GM12878 (cell line): ENCODE data around the gene BCAS3. TPM values are rescaled to one million over a fixed set of nuclear protein-coding genes. Genes with fewer than 3 reads are reported as not detected.

Source experiments
- ATAC-seq: fragments of 200-7000 bp; cut with Tn5 transposase; 3 replicates; pipeline ENCODE4 v1.9.1; 2020; ENCODE audit warnings: mild to moderate bottlenecking, moderate library complexity
- BruUV-seq: library from RNA; stranded (reverse); fragments of 400-500 nt; replicated peaks from 2 replicates; lab custom pipeline; 2021; lab: Mats Ljungman, UMichigan
- CTCF ChIA-PET: fragments of 300-600 bp; sonication (Branson Sonifier 250); formaldehyde crosslinking; extraction: SDS; loops from one replicate; lab custom pipeline; 2021; ENCODE audit warnings: inconsistent platforms; lab: Yijun Ruan, JAX
- POLR2A ChIA-PET: fragments of 350-600 bp; formaldehyde crosslinking; extraction: SDS; loops from one replicate; lab custom pipeline; 2021; ENCODE audit warnings: inconsistent platforms; lab: Charles Lee
- RAD21 ChIA-PET: fragments of 300-600 bp; sonication (Branson Sonifier 250); formaldehyde crosslinking; loops from one replicate; lab custom pipeline; 2023; ENCODE audit warnings: antibody characterized with exemption; ENCODE audit not compliant: unreplicated experiment; lab: Charles Lee
- SMC1A ChIA-PET: fragments of 300-600 bp; sonication (Branson Sonifier 250); formaldehyde crosslinking; loops from one replicate; lab custom pipeline; 2023; ENCODE audit not compliant: unreplicated experiment, uncharacterized antibody; lab: Charles Lee
- DNase-seq: peaks from one replicate; pipeline ENCODE4 v3.0.0-alpha.2; 2011; ENCODE audit warnings: low read depth, low spot score
- FAIRE-seq: peaks from 3 replicates; lab custom pipeline; 2011; peaks lifted over from hg19 to GRCh38; lab: Jason Lieb, UNC
- H2AFZ ChIP-seq: 2 replicates; pipeline ENCODE4 v1.6.0; 2011; ENCODE audit warnings: low read depth, low read length, control low read depth; ENCODE audit not compliant: control insufficient read depth
- H3K27ac ChIP-seq: 2 replicates; pipeline ENCODE4 v1.5.1; 2011; ENCODE audit warnings: control low read depth; ENCODE audit not compliant: control insufficient read depth, insufficient read depth
- H3K27me3 ChIP-seq, 2 experiments: replicated peaks in 1 of 2; 2 replicates each; pipeline versions ENCODE4 v1.6.0 to v1.6.1; 2011; ENCODE audit warnings: low read length in 1 of 2; ENCODE audit not compliant: control insufficient read depth in 2 of 2, insufficient read depth in 2 of 2
- H3K36me3 ChIP-seq, 2 experiments: 2 replicates each; pipeline ENCODE4 v1.5.1; 2011; ENCODE audit warnings: low read length in 1 of 2; ENCODE audit not compliant: control insufficient read depth in 2 of 2, insufficient read depth in 2 of 2
- H3K4me1 ChIP-seq: 2 replicates; pipeline ENCODE4 v1.6.1; 2011; ENCODE audit warnings: mild to moderate bottlenecking, low read length, moderate library complexity, mixed read lengths; ENCODE audit not compliant: control insufficient read depth, insufficient read depth
- H3K4me2 ChIP-seq: 2 replicates; pipeline ENCODE4 v1.6.0; 2011; ENCODE audit warnings: control low read depth; ENCODE audit not compliant: control insufficient read depth, insufficient read depth
- H3K4me3 ChIP-seq: fragments of 200-600 bp; sonication (generic); 2 replicates; pipeline ENCODE4 v1.5.1; 2016
- H3K79me2 ChIP-seq: 2 replicates; pipeline ENCODE4 v1.6.0; 2011; ENCODE audit warnings: low read length; ENCODE audit not compliant: control insufficient read depth, insufficient read depth
- H3K9ac ChIP-seq: 2 replicates; pipeline ENCODE4 v1.8.0; 2011; ENCODE audit warnings: low read length, control low read depth, mixed read lengths; ENCODE audit not compliant: control insufficient read depth, insufficient read depth
- H3K9me3 ChIP-seq: replicated peaks from 3 replicates; pipeline ENCODE4 v1.5.1; 2011; ENCODE audit warnings: mild to moderate bottlenecking, low read length; ENCODE audit not compliant: control insufficient read depth, insufficient read depth
- H4K20me1 ChIP-seq: 2 replicates; pipeline ENCODE4 v1.6.0; 2011; ENCODE audit not compliant: control insufficient read depth, insufficient read depth
- BACH1 ChIP-seq: fragments of 450-650 bp; IDR thresholded peaks from 2 replicates; pipeline ENCODE4 v1.6.1; 2017; ENCODE audit warnings: mild to moderate bottlenecking, borderline replicate concordance
- BMI1 ChIP-seq: fragments of 450-650 bp; IDR thresholded peaks from 2 replicates; pipeline ENCODE4 v1.6.1; 2016; ENCODE audit warnings: mild to moderate bottlenecking, moderate library complexity, borderline replicate concordance
- CTCF ChIP-seq, 3 experiments: IDR thresholded peaks in 2 of 3; conservative IDR thresholded peaks in 1 of 3; 2 replicates each; pipeline ENCODE4 v1.5.1; 2011; ENCODE audit warnings: low read depth in 3 of 3, low read length in 3 of 3, mild to moderate bottlenecking in 3 of 3, control low read depth in 2 of 3, moderate library complexity in 2 of 3, inconsistent platforms in 1 of 3, mixed read lengths in 1 of 3; ENCODE audit not compliant: control insufficient read depth in 2 of 3, insufficient read depth in 1 of 3; ENCODE audit errors: extremely low read depth in 1 of 3
- EP300 ChIP-seq, 2 experiments: fragments of 150-350 bp in 1 of 2; IDR thresholded peaks; 2 replicates each; pipeline ENCODE4 v1.6.1; 2011 to 2012; ENCODE audit warnings: low read depth in 2 of 2, low read length in 2 of 2, borderline replicate concordance in 1 of 2, improper control_type of control experiment in 1 of 2, inconsistent platforms in 1 of 2; ENCODE audit not compliant: control insufficient read depth in 1 of 2
- ETV6 ChIP-seq, 2 experiments: fragments of 450-650 bp in 1 of 2; IDR thresholded peaks in 1 of 2; conservative IDR thresholded peaks in 1 of 2; 2 replicates each; pipeline ENCODE4 v1.6.1; 2014; ENCODE audit warnings: antibody characterized with exemption in 1 of 2, borderline replicate concordance in 1 of 2, low read depth in 1 of 2, mild to moderate bottlenecking in 1 of 2, moderate library complexity in 1 of 2
- FOXK2 ChIP-seq: fragments of 450-650 bp; IDR thresholded peaks from 2 replicates; pipeline ENCODE4 v1.6.1; 2017; ENCODE audit warnings: mild to moderate bottlenecking, moderate library complexity
- JUNB ChIP-seq: IDR thresholded peaks from 2 replicates; pipeline ENCODE4 v1.6.1; 2016; ENCODE audit warnings: antibody characterized with exemption, mild to moderate bottlenecking
- NFXL1 ChIP-seq: fragments of 450-650 bp; IDR thresholded peaks from 2 replicates; pipeline ENCODE4 v1.6.1; 2017; ENCODE audit warnings: antibody characterized with exemption, mild to moderate bottlenecking, borderline replicate concordance
- NR2C1 ChIP-seq: fragments of 450-650 bp; IDR thresholded peaks from 2 replicates; pipeline ENCODE4 v1.6.1; 2017; ENCODE audit warnings: antibody characterized with exemption, mild to moderate bottlenecking, moderate library complexity
- POLR2AphosphoS5 ChIP-seq: IDR thresholded peaks from 2 replicates; pipeline ENCODE4 v1.6.1; 2011; ENCODE audit warnings: mild to moderate bottlenecking, low read length, inconsistent platforms
- RAD21 ChIP-seq: IDR thresholded peaks from 2 replicates; pipeline ENCODE4 v1.6.1; 2011; ENCODE audit warnings: mild to moderate bottlenecking, low read depth, low read length, moderate library complexity; ENCODE audit not compliant: insufficient read depth
- RCOR1 ChIP-seq: conservative IDR thresholded peaks from 2 replicates; pipeline ENCODE4 v1.6.1; 2012; ENCODE audit warnings: low read depth, low read length, improper control_type of control experiment
- SMAD1 ChIP-seq: fragments of 450-650 bp; IDR thresholded peaks from 2 replicates; pipeline ENCODE4 v1.6.1; 2018; ENCODE audit warnings: mild to moderate bottlenecking, low read depth; ENCODE audit not compliant: partially characterized antibody
- SMC3 ChIP-seq: IDR thresholded peaks from 2 replicates; pipeline ENCODE4 v1.6.1; 2011; ENCODE audit warnings: low read length, improper control_type of control experiment, borderline replicate concordance
- TBL1XR1 ChIP-seq: IDR thresholded peaks from 2 replicates; pipeline ENCODE4 v1.6.1; 2012; ENCODE audit warnings: low read depth, low read length, improper control_type of control experiment
- WGBS: methylation state at CpG from one replicate; pipeline ENCODE4 v1.1.6; 2016; ENCODE audit warnings: low lambda C conversion rate; ENCODE audit not compliant: insufficient replicate concordance, insufficient coverage; ENCODE audit errors: missing lambda C conversion rate; 5-methylcytosine and 5-hydroxymethylcytosine counted together
- in situ Hi-C: fragments of 300-500 bp; cut with MboI; formaldehyde crosslinking; loops from 9 replicates; pipeline ENCODE4 v1.14.3; 2018; ENCODE audit warnings: mixed read lengths
- intact Hi-C: fragments of 100-400 bp; cut with micrococcal nuclease; formaldehyde crosslinking; loops from one replicate; pipeline ENCODE4 v1.14.2; 2022; ENCODE audit not compliant: unreplicated experiment
- polyA plus RNA-seq, 11 experiments: library from polyadenylated mRNA; depleted of rRNA in 4 of 11; unstranded in 6 of 11; stranded (reverse) in 5 of 11; fragments of >200 nt; fragmentation: Nextera tagmentation in 4 of 11; fragmentation: Illumina TruSeq in 1 of 11; extraction: Ambion mirVana in 4 of 11; extraction: Trizol in 1 of 11; gene quantifications; 1 replicate in 1 of 11; 2 replicates in 10 of 11; pipeline versions ENCODE4 v1.2.1 to v1.2.3, GENCODE V29; 2011 to 2016; ENCODE audit warnings: inconsistent platforms in 2 of 11, missing spikeins in 2 of 11, low read depth in 1 of 11
- total RNA-seq, 4 experiments: library from RNA; depleted of rRNA in 3 of 4; stranded (reverse); fragments of >200 nt in 3 of 4; fragmentation: Illumina TruSeq in 1 of 4; extraction: Trizol in 1 of 4; gene quantifications; 2 replicates each; pipeline versions ENCODE4 v1.2.1 to v1.2.3, GENCODE V29; 2013 to 2021
- TF ChIP-seq, protein P1 (sequence below): IDR thresholded peaks from 2 replicates; pipeline ENCODE4 v1.6.1; 2012; ENCODE audit warnings: low read length, inconsistent platforms
- TF ChIP-seq, protein P2 (sequence below): fragments of 450-650 bp; IDR thresholded peaks from 2 replicates; pipeline ENCODE4 v1.6.1; 2017; ENCODE audit warnings: mild to moderate bottlenecking, low read depth, inconsistent platforms; ENCODE audit not compliant: poor library complexity, severe bottlenecking

The BCAS3 gene
- total and polyA plus RNA-seq, 10 of the 15 experiments (the other 5 are each of a cell fraction or from before 2014, with no cell fraction given) = 2.1 to 11.0 (median 6.6) TPM

DNA sequence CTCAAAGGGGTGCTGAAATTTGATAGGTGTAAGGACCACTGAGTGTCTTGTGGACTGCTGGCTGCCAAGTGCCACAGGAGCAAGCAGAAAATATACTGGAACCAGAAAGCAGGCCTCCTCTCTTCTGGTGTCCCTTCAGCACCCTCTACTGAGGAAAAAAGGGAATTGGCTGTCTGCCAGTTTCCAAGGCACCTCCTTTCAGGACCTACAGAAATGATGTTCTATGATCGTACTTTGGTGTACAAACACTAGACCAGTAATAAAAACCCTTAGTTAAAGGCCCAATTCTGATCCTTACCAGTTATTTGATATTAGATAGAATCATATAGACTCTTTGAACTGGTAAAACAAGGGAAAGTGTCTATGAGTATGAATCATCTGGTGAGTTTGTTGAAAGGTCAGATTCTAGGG is 35.8 kb upstream of the BCAS3 start:
- intact Hi-C loops (no loop called here), in situ Hi-C loops (loop anchor here (25.0 kb wide), 1 partner anchor 505 kb away; the partner anchor contains the start of gene CA4)
- ATAC-seq (peak; percentile 78), DNase-seq (no peak), FAIRE-seq (no peak)
- Histone ChIP-seq H3K79me2 (peaks cover 9% of the 10 kb centered on the region), H3K9ac (no peak overlapping the region), H3K4me3 (no peak overlapping the region), H3K4me2 (no peak overlapping the region), H3K9me3 (no peaks in the 10 kb centered on the region), H3K4me1 (no peaks in the 10 kb centered on the region), H3K36me3 (peaks cover 0 to 7% of the 10 kb centered on the region in 2 experiments; a peak in 2 of 4 replicates), H4K20me1 (no peaks in the 10 kb centered on the region), H3K27ac (no peak overlapping the region), H2AFZ (no peak overlapping the region), H3K27me3 (no peaks in the 10 kb centered on the region)
- RAD21 ChIA-PET = no interaction called here
- CTCF ChIA-PET = interaction anchor here (1.2 to 6.6 kb wide), 5 partner anchors 7 to 66 kb away, joined by 3 to 89 read pairs (median 6); no protein-coding TSS in a partner anchor
- BruUV-seq = no TSS peak
- no peak for TF ChIP-seq RCOR1
- 0 out of 2 replicates have a peak, but pooled peaks have one; percentile 13 for TF ChIP-seq SMC3
- TF ChIP-seq, protein P1, sequence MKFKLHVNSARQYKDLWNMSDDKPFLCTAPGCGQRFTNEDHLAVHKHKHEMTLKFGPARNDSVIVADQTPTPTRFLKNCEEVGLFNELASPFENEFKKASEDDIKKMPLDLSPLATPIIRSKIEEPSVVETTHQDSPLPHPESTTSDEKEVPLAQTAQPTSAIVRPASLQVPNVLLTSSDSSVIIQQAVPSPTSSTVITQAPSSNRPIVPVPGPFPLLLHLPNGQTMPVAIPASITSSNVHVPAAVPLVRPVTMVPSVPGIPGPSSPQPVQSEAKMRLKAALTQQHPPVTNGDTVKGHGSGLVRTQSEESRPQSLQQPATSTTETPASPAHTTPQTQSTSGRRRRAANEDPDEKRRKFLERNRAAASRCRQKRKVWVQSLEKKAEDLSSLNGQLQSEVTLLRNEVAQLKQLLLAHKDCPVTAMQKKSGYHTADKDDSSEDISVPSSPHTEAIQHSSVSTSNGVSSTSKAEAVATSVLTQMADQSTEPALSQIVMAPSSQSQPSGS = 0 out of 2 replicates have a peak, but pooled peaks have one; percentile 14
- no peak for TF ChIP-seq EP300 (IDR thresholded peaks at IDR 0.05; ENCODE audit: borderline replicate concordance in 1 of 2, control insufficient read depth in 1 of 2, low read depth in 2 of 2, low read length in 2 of 2)
- TF ChIP-seq POLR2AphosphoS5 = 0 out of 2 replicates have a peak, but pooled peaks have one; percentile 33
- TF ChIP-seq BACH1 = no peak
- TF ChIP-seq BMI1 = no peak
- no peak for TF ChIP-seq NR2C1
- TF ChIP-seq SMAD1 = peak; percentile 88
- TF ChIP-seq ETV6 (conservative IDR thresholded peaks at IDR 0.05 in 1 of 2, IDR thresholded peaks at IDR 0.05 in 1 of 2; ENCODE audit: borderline replicate concordance in 1 of 2, low read depth in 1 of 2) = peak in 1 of 2 experiments; percentile 92; a peak in 2 of 4 replicates
- TF ChIP-seq, protein P2, sequence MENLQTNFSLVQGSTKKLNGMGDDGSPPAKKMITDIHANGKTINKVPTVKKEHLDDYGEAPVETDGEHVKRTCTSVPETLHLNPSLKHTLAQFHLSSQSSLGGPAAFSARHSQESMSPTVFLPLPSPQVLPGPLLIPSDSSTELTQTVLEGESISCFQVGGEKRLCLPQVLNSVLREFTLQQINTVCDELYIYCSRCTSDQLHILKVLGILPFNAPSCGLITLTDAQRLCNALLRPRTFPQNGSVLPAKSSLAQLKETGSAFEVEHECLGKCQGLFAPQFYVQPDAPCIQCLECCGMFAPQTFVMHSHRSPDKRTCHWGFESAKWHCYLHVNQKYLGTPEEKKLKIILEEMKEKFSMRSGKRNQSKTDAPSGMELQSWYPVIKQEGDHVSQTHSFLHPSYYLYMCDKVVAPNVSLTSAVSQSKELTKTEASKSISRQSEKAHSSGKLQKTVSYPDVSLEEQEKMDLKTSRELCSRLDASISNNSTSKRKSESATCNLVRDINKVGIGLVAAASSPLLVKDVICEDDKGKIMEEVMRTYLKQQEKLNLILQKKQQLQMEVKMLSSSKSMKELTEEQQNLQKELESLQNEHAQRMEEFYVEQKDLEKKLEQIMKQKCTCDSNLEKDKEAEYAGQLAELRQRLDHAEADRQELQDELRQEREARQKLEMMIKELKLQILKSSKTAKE = peak; percentile 82
- peak; percentile 45 to 52 (median 49); a peak in 5 of 6 replicates for TF ChIP-seq CTCF (IDR thresholded peaks at IDR 0.05 in 2 of 3, conservative IDR thresholded peaks at IDR 0.05 in 1 of 3; ENCODE audit: control insufficient read depth in 2 of 3, extremely low read depth in 1 of 3, insufficient read depth in 1 of 3, low read depth in 3 of 3, low read length in 3 of 3)
- peak; percentile 23; the same call in 1 of the 2 replicates for TF ChIP-seq NFXL1
- no peak for TF ChIP-seq TBL1XR1
- peak; percentile 35; the same call in 1 of the 2 replicates for TF ChIP-seq JUNB
- TF ChIP-seq RAD21 = peak; percentile 38; the same call in 1 of the 2 replicates
- TF ChIP-seq FOXK2 = no peak
- POLR2A ChIA-PET = no interaction called here
- 56% methylated on average over 1 of the region's 1 CpG for whole genome bisulfite sequencing
- SMC1A ChIA-PET = interaction anchor here (1.0 to 1.5 kb wide), 2 partner anchors 115 to 490 kb away, joined by 3 read pairs; no protein-coding TSS in a partner anchor
